Measurements from ENCODE around the gene CLPSL1. TPM values are rescaled to one million over a fixed set of nuclear protein-coding genes. Genes with fewer than 3 reads are reported as not detected.

The CLPSL1 gene
- total RNA-seq, 1 experiment from 2014 or later: not detected

GRCh38 chr6:35777356-35778102 is 3.3 kb upstream of the CLPSL1 start:
- intact Hi-C loops (cut with micrococcal nuclease): no loop called here
- Histone ChIP-seq H3F3A (ENCODE audit: low read length, unreplicated experiment) (no peaks in the 10 kb centered on the region), H3K79me2 (ENCODE audit: low read length) (no peaks in the 10 kb centered on the region), H4K20me1 (ENCODE audit: low read length) (no peaks in the 10 kb centered on the region), H2AFZ (ENCODE audit: low read length) (no peak overlapping the region), H3K4me2 (ENCODE audit: low read length) (no peak overlapping the region), H3K27me3 (ENCODE audit: low read length) (no peaks in the 10 kb centered on the region), H3K4me3 (ENCODE audit: low read length) (no peak overlapping the region), H3K4me1 (ENCODE audit: insufficient read depth, low read length) (no peaks in the 10 kb centered on the region), H3K27ac (ENCODE audit: low read length) (no peak overlapping the region), H3K9ac (ENCODE audit: low read length) (no peak overlapping the region), H3K36me3 (ENCODE audit: low read depth, low read length) (no peaks in the 10 kb centered on the region), H3K9me3 (ENCODE audit: low read length) (no peaks in the 10 kb centered on the region), H3K9me2 (replicated peaks; ENCODE audit: low read length) (no peaks in the 10 kb centered on the region)
- POLR2A ChIA-PET (ENCODE audit: unreplicated experiment): no interaction called here
- TF ChIP-seq EZH2 (IDR thresholded peaks at IDR 0.05; ENCODE audit: low read length, unreplicated experiment): no peak
- no peak for TF ChIP-seq CTCF (conservative IDR thresholded peaks at IDR 0.05; ENCODE audit: low read depth, low read length)
- TF ChIP-seq EZH2phosphoT487 (IDR thresholded peaks at IDR 0.05; ENCODE audit: borderline replicate concordance, low read length): no peak
- no TSS peak for BruUV-seq (replicated peaks)
- ATAC-seq: no peak; the same call in 1 of the 2 replicates
- no peak for DNase-seq
- CTCF ChIA-PET: interaction anchor here (0.6 kb wide), 1 partner anchor 103 kb away, joined by 4 read pairs; no protein-coding TSS in a partner anchor

GRCh38 chr6:35778437-35778836 is 2.4 kb upstream of the CLPSL1 start:
- Histone ChIP-seq H3K27ac (ENCODE audit: low read length) (no peak overlapping the region), H3K79me2 (ENCODE audit: low read length) (no peaks in the 10 kb centered on the region), H3K4me2 (ENCODE audit: low read length) (no peak overlapping the region), H3K36me3 (ENCODE audit: low read depth, low read length) (no peaks in the 10 kb centered on the region), H3F3A (ENCODE audit: low read length, unreplicated experiment) (no peaks in the 10 kb centered on the region), H4K20me1 (ENCODE audit: low read length) (no peaks in the 10 kb centered on the region), H3K4me3 (ENCODE audit: low read length) (no peak overlapping the region), H2AFZ (ENCODE audit: low read length) (no peak overlapping the region), H3K9me3 (ENCODE audit: low read length) (no peaks in the 10 kb centered on the region), H3K9ac (ENCODE audit: low read length) (no peak overlapping the region), H3K4me1 (ENCODE audit: insufficient read depth, low read length) (no peaks in the 10 kb centered on the region), H3K9me2 (replicated peaks; ENCODE audit: low read length) (no peaks in the 10 kb centered on the region), H3K27me3 (ENCODE audit: low read length) (no peaks in the 10 kb centered on the region)
- DNase-seq (no peak), ATAC-seq (no peak)
- BruUV-seq (replicated peaks): no TSS peak
- ChIA-PET CTCF (no interaction called here), POLR2A (ENCODE audit: unreplicated experiment) (no interaction called here)
- intact Hi-C loops (cut with micrococcal nuclease): no loop called here
- TF ChIP-seq CTCF (conservative IDR thresholded peaks at IDR 0.05; ENCODE audit: low read depth, low read length) (no peak), EZH2phosphoT487 (IDR thresholded peaks at IDR 0.05; ENCODE audit: borderline replicate concordance, low read length) (no peak), EZH2 (IDR thresholded peaks at IDR 0.05; ENCODE audit: low read length, unreplicated experiment) (no peak)

GRCh38 chr6:35781290-35781689 is 471 bp downstream of the CLPSL1 start:
- Histone ChIP-seq H3K4me3 (ENCODE audit: low read length) (no peak overlapping the region), H3K4me1 (ENCODE audit: insufficient read depth, low read length) (no peaks in the 10 kb centered on the region), H3F3A (ENCODE audit: low read length, unreplicated experiment) (no peaks in the 10 kb centered on the region), H2AFZ (ENCODE audit: low read length) (no peak overlapping the region), H3K79me2 (ENCODE audit: low read length) (no peaks in the 10 kb centered on the region), H3K27me3 (ENCODE audit: low read length) (peaks cover 1% of the 10 kb centered on the region; the same call in 1 of the 2 replicates), H3K27ac (ENCODE audit: low read length) (no peak overlapping the region), H3K9ac (ENCODE audit: low read length) (no peak overlapping the region), H4K20me1 (ENCODE audit: low read length) (no peaks in the 10 kb centered on the region), H3K9me3 (ENCODE audit: low read length) (no peaks in the 10 kb centered on the region), H3K9me2 (replicated peaks; ENCODE audit: low read length) (no peaks in the 10 kb centered on the region), H3K4me2 (ENCODE audit: low read length) (no peak overlapping the region), H3K36me3 (ENCODE audit: low read depth, low read length) (no peaks in the 10 kb centered on the region)
- no peak for ATAC-seq
- DNase-seq: no peak
- CTCF ChIA-PET: no interaction called here
- TF ChIP-seq EZH2 (IDR thresholded peaks at IDR 0.05; ENCODE audit: low read length, unreplicated experiment) (no peak), CTCF (conservative IDR thresholded peaks at IDR 0.05; ENCODE audit: low read depth, low read length) (no peak)
- intact Hi-C loops (cut with micrococcal nuclease): no loop called here
- BruUV-seq (replicated peaks): no TSS peak
- POLR2A ChIA-PET (ENCODE audit: unreplicated experiment): no interaction called here

All from PC-3 (cell line).